A673 (cell line): Measurements from ENCODE around the gene TACC2. TPM values are rescaled to one million over a fixed set of nuclear protein-coding genes. Genes with fewer than 3 reads are reported as not detected.

Source experiments
- BruUV-seq: library from RNA; stranded (reverse); fragments of 400-500 nt; replicated peaks from 2 replicates; lab custom pipeline; 2021; lab: Mats Ljungman, UMichigan
- CTCF ChIA-PET: fragments of 300-600 bp; sonication (Branson Sonifier 250); formaldehyde crosslinking; loops from one replicate; lab custom pipeline; 2022; ENCODE audit warnings: antibody characterized with exemption; lab: Charles Lee
- POLR2A ChIA-PET: fragments of 300-600 bp; sonication (Branson Sonifier 250); formaldehyde crosslinking; loops from one replicate; lab custom pipeline; 2022; ENCODE audit warnings: antibody characterized with exemption; ENCODE audit not compliant: low non-redundant PET; lab: Charles Lee
- DNase-seq: peaks from one replicate; pipeline ENCODE4 v3.0.0-alpha.2; 2015; ENCODE audit warnings: low spot score
- H3K27ac ChIP-seq: fragments of 200-600 bp; sonication (generic); 2 replicates; pipeline ENCODE4 v1.5.1; 2016; ENCODE audit warnings: mixed run types, low read depth, mild to moderate bottlenecking, mixed read lengths, antibody characterized with exemption, low read length; ENCODE audit not compliant: poor library complexity, severe bottlenecking
- H3K27me3 ChIP-seq: fragments of 200-600 bp; sonication (generic); replicated peaks from 2 replicates; pipeline ENCODE4 v1.6.1; 2017; ENCODE audit warnings: mixed run types, low read depth, mild to moderate bottlenecking, mixed read lengths, antibody characterized with exemption, low read length; ENCODE audit not compliant: insufficient read depth, poor library complexity
- H3K36me3 ChIP-seq: fragments of 200-600 bp; sonication (generic); 2 replicates; pipeline ENCODE4 v1.6.1; 2016; ENCODE audit warnings: mixed run types, mild to moderate bottlenecking, mixed read lengths, antibody characterized with exemption, low read length; ENCODE audit not compliant: insufficient read depth, poor library complexity, severe bottlenecking
- H3K4me1 ChIP-seq: fragments of 200-600 bp; sonication (generic); 2 replicates; pipeline ENCODE4 v1.6.1; 2017; ENCODE audit warnings: mixed run types, mild to moderate bottlenecking, mixed read lengths, antibody characterized with exemption, low read length; ENCODE audit not compliant: insufficient read depth, poor library complexity, severe bottlenecking
- H3K4me3 ChIP-seq: fragments of 200-600 bp; sonication (generic); 2 replicates; pipeline ENCODE4 v1.5.1; 2016; ENCODE audit warnings: low read depth, mixed run types, mild to moderate bottlenecking, mixed read lengths, low read length; ENCODE audit not compliant: poor library complexity, severe bottlenecking
- H3K9me3 ChIP-seq: fragments of 200-600 bp; sonication (generic); 2 replicates; pipeline ENCODE4 v1.6.1; 2016; ENCODE audit warnings: mixed run types, low read depth, mild to moderate bottlenecking, mixed read lengths, antibody characterized with exemption, low read length; ENCODE audit not compliant: poor library complexity, severe bottlenecking
- EZH2 ChIP-seq: fragments of 200-600 bp; sonication (generic); IDR thresholded peaks from 2 replicates; pipeline ENCODE4 v1.6.1; 2017; ENCODE audit warnings: borderline replicate concordance, low read depth, mild to moderate bottlenecking, mixed read lengths, antibody characterized with exemption, low read length; ENCODE audit not compliant: poor library complexity, severe bottlenecking
- intact Hi-C: fragments of 100-400 bp; cut with micrococcal nuclease; formaldehyde crosslinking; loops from one replicate; pipeline ENCODE4 v1.10.0; 2022; ENCODE audit not compliant: unreplicated experiment
- total RNA-seq: library from RNA; stranded (reverse); gene quantifications from 2 replicates; pipeline ENCODE4 v1.2.3, GENCODE V29; 2021
- TF ChIP-seq, protein P1 (sequence below): fragments of 300-800, 200-600 bp; sonication (generic); conservative IDR thresholded peaks from 2 replicates; pipeline ENCODE4 v1.5.1; 2017; ENCODE audit warnings: low read depth, mild to moderate bottlenecking, antibody characterized with exemption, low read length, moderate library complexity, mixed read lengths

TACC2 gene
- total RNA-seq, 1 experiment from 2014 or later, result 0.62 TPM

DNA sequence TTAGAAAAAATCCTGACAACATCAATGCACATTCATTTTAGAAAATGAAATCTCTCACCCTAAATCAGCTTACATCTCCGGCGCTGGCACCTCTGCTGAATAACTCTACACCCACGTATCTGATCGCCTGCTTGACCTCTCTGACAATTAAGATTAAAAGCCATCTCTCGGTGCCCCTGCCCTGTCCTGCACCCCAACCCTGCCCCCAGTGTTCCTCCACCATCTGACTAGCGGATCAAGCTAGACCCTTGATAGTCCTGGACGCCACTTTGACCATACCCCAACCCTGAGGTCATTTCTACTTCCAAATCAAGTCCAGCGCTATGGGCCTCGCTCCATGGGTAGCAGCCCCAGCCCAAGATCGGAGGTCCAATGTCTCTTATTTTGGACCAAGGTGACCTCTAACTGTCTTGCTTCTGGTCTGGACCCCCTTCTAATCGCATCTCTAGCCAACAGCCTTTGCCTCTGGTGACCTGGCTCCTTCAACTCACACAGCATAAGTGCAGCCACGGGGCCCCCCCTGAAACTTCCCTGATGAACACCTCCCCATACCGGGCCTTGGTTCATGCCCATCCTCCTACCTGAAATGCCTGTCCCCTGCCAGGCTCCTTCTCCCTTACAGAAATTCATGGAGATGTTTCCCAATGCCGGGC is 310.6 kb downstream of the TACC2 start:
- intact Hi-C loops, result loop anchor here (2.0 kb wide), 1 partner anchor 405 kb away; no protein-coding TSS in a partner anchor
- POLR2A ChIA-PET, result no interaction called here

GRCh38 chr10:122301055-122301810 is 312.3 kb downstream of the TACC2 start:
- DNase-seq, result no peak
- no peak for TF ChIP-seq EZH2
- TF ChIP-seq, protein P1, sequence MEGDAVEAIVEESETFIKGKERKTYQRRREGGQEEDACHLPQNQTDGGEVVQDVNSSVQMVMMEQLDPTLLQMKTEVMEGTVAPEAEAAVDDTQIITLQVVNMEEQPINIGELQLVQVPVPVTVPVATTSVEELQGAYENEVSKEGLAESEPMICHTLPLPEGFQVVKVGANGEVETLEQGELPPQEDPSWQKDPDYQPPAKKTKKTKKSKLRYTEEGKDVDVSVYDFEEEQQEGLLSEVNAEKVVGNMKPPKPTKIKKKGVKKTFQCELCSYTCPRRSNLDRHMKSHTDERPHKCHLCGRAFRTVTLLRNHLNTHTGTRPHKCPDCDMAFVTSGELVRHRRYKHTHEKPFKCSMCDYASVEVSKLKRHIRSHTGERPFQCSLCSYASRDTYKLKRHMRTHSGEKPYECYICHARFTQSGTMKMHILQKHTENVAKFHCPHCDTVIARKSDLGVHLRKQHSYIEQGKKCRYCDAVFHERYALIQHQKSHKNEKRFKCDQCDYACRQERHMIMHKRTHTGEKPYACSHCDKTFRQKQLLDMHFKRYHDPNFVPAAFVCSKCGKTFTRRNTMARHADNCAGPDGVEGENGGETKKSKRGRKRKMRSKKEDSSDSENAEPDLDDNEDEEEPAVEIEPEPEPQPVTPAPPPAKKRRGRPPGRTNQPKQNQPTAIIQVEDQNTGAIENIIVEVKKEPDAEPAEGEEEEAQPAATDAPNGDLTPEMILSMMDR, result no peak
- Histone ChIP-seq H3K9me3 (no peaks in the 10 kb centered on the region), H3K27ac (no peak overlapping the region), H3K27me3 (no peaks in the 10 kb centered on the region), H3K4me1 (no peaks in the 10 kb centered on the region), H3K4me3 (no peak overlapping the region), H3K36me3 (no peaks in the 10 kb centered on the region)
- CTCF ChIA-PET, result no interaction called here
- no TSS peak for BruUV-seq
- POLR2A ChIA-PET, result no interaction called here
- intact Hi-C loops, result no loop called here

More for the DNA sequence above, 310.6 kb downstream of the TACC2 start:
- no peak for TF ChIP-seq EZH2
- TF ChIP-seq, protein P1, result no peak
- H3K4me3 ChIP-seq, result no peak overlapping the region
- no TSS peak for BruUV-seq
- H3K27ac ChIP-seq, result no peak overlapping the region
- no peaks in the 10 kb centered on the region for H3K36me3 ChIP-seq
- no peaks in the 10 kb centered on the region for H3K4me1 ChIP-seq
- DNase-seq, result no peak
- H3K9me3 ChIP-seq, result no peaks in the 10 kb centered on the region
- H3K27me3 ChIP-seq, result no peaks in the 10 kb centered on the region
- CTCF ChIA-PET, result interaction anchor here (0.6 to 1.9 kb wide), 11 partner anchors 8 to 266 kb away, joined by 3 to 20 read pairs (median 5); partner anchors contain the start of gene PLEKHA1

GRCh38 chr10:122301811-122302115 is 312.8 kb downstream of the TACC2 start:
- H3K9me3 ChIP-seq, result no peaks in the 10 kb centered on the region
- ChIA-PET CTCF (no interaction called here), POLR2A (no interaction called here)
- no peaks in the 10 kb centered on the region for H3K27me3 ChIP-seq
- DNase-seq, result no peak
- H3K4me1 ChIP-seq, result no peaks in the 10 kb centered on the region
- intact Hi-C loops, result no loop called here
- no peak overlapping the region for H3K4me3 ChIP-seq
- no TSS peak for BruUV-seq
- H3K27ac ChIP-seq, result no peak overlapping the region
- TF ChIP-seq, protein P1, result no peak
- TF ChIP-seq EZH2, result no peak
- no peaks in the 10 kb centered on the region for H3K36me3 ChIP-seq
